Activated CD8-positive, alpha-beta memory T cell treated with anti-CD3 and anti-CD28 coated beads, Interleukin-2, amount 50 U/mL, for 4 hours (primary cell): ENCODE data around the gene RFK.
A peak's percentile ranks its signal among the peaks of the same experiment; 100 is the strongest.
"Not testable (repeated sequence)": the region's sequence is repeated elsewhere in the genome, so short reads cannot be mapped to it uniquely, and the experiment has no call there.

ENCODE experiments used
- DNase-seq: peaks from one replicate; pipeline ENCODE4 v3.0.0-alpha.2; 2020

The RFK gene

GRCh38 chr9:76394195-76394959, at the start of gene RFK:
Gene RFK (minus strand): TSS chr9:76394426. CDS start chr9:76394171, 255 bp downstream.
- peak; percentile 95 for DNase-seq

GRCh38 chr9:76443887-76444286, 49.7 kb upstream of the RFK start:
- no peak for DNase-seq

- no peak for DNase-seq
These were observed 47.5 kb upstream of the RFK start for GRCh38 chr9:76441551-76442322.

GRCh38 chr9:76438841-76439588, 44.8 kb upstream of the RFK start:
- DNase-seq, result no peak

- DNase-seq, result not testable (repeated sequence)
These were observed 42.9 kb upstream of the RFK start for GRCh38 chr9:76437017-76437699.

DNA sequence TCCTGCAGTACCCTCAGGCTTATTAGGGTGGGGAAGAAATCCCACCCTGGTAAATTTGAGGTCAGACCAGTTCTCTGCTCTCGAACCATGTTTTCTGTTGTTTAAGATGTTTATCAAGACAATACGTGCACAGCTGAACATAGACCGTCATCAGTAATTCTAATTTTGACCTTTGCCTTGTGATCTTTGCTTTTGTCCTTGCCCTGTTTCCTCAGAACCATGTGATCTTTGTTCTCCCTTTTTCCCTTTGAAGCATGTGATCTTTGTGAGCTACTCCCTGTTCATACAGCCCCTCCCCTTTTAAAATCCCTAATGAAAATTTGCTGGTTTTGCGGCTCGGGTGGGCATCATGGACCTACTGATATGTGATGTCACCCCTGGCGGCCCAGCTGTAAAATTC, 40.7 kb upstream of the RFK start:
- DNase-seq, result not testable (repeated sequence)

GRCh38 chr9:76433836-76434235, 39.6 kb upstream of the RFK start:
- DNase-seq, result no peak

- DNase-seq, result no peak
These were observed 39.2 kb upstream of the RFK start for GRCh38 chr9:76433406-76433805.

DNA sequence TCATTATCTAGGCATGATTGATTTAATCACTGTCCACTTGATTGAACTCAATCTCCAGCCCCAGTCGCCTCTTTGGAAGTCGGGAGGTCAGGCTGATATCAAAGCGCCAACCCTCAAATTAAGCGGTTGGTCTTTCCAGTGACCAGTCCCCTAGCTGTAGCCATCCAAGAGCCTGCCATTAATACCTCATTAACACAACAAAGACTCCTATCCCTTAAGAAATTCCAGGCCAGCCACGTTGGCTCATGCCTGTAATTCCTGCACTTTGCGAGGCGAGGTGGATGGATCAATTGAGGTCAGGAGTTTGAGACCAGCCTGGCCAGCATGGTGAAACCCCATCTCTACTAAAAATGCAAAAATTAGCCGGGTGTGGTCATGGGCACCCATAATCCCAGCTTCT, 37.4 kb upstream of the RFK start:
- DNase-seq, result no peak

DNA sequence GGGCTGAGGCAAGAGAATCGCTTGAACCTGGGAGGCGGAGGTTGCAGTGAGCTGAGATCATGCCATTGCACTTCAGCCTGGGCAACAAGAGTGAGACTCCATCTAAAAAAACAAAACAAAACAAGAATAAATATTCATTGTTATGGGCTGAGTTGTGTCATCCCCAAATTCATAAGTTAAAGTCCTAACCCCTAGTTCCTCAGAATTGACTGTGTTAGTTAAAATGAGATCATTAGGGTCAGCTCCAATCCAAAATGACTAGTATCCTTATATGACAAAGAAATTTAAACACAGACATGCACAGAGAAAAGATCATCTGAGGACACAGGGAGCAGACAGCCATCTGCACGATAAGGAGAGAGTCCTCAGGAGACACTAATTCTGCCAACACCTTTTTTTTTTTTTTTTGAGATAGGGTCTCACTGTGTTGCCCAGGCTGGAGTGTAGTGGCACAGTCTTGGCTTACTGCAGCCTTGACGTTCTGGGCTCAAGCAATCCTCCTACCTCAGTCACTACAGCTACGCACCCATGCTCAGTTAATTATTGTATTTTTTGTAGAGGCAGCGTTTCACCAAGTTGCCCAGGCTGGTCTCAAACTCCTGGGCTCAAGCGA, 32.7 kb upstream of the RFK start:
- DNase-seq, result no peak

- no peak for DNase-seq
These were observed 31.6 kb upstream of the RFK start for GRCh38 chr9:76425677-76426453.

- DNase-seq, result no peak
These were observed 30.3 kb upstream of the RFK start for GRCh38 chr9:76424491-76424890.

DNA sequence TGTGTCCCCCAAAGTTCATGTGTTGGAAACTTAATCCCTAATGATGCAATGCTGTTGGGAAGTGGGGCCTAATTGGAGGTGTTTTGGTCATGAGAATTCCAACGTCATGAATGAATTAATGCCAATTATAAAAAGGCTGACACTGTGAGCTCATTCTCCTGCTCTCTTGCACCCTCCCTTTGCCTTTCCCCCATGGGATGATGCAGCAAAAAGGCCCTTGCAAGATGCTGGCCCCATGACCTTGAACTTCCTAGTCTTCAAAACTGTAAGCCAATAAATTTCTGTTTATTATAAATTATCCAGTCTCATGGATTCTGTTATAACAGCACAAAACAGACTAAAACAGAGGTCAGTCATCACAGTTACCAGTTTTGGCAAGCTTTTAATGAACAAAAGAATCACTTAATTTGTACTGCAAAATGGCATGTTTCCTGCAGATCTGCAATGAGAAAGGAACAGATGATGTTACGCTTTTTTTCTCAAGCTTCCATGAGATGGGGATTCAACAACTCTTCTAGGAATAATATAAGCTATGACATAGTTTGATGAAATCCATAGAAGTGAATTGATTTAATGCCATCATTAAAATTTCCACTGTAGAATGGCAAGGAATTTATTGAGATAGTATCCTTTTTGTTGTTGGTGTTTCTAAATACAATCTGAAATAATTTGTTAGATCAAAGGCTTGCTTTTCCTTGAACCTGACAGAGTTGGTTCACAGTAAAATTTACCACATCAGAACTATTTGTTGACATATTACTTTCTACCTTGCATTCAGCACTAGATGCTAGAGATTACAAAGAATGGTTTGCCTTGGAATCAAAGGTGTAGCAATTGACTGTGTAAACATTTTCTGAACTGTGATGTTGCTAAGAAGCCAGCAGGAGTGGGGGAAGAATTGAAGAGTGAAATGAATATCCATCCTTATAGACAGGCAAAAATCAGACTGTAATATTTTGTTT, 29.3 kb upstream of the RFK start:
- DNase-seq, result no peak

DNA sequence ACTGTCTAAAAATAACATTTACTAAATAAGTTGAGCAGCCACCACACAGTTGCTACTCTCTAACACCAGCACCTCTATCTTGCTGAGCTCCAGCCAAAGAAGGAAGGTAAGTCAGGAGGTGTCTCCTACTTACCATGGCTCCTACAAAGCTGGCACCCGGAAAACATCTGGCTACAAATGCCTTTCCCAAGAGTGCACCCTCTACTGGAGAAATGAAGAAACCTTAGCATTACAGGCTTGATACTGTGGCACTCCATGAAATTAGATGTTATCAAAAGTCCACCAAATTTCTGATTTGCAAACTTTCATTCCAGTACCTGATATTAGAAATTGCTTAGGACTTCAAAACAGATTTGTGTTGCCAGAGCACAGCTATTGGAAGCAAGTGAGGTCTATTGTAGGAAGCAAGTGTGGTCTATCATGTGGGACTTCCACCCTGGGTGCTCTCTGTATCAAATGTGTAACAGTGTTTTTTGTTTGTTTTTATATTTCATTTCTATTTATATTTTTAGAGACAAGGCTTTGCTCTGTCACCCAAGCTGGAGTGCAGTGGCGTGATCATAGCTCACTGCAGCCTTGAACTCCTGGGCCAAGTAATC, 25.7 kb upstream of the RFK start:
- no peak for DNase-seq

GRCh38 chr9:76417394-76417793, 23.2 kb upstream of the RFK start:
- no peak for DNase-seq

DNA sequence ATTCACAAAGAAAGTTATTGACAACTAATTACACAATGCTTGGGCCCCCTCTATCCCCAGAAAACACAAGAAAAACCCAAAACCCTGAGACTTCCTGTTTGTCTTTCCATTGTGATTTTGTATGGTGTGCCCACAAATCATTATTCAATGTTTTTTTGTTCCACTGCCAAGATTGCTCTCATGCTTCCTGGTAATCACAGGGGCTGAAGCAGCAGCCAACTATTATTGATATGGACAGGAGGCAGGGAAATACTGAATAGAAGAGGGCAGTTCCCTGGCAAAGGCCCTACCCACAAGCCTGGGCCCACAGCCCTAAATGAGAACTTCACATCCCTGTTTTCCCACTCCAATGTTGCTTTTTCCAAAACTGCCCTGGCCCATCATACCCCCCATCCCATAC, 21.5 kb upstream of the RFK start:
- no peak for DNase-seq

- no peak for DNase-seq
These were observed 20.9 kb upstream of the RFK start for GRCh38 chr9:76415154-76415553.

DNA sequence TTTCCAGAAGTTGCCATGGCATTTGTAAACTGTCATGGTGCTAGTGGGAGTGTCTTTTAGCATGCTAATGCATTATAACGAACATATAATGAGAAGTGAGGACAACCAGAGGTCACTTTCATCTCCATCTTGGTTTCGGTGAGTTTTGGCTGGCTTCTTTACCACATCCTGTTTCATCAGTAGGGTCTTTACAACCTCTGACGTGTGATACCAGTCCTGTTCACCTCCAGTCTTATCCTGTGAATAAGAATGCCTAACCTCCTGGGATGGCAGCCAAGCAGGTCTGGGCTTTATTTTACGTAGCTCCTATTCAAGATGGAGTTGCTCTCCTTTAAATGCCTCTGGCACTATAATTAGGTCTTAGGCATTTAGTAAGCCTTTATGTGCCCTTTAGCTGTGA, 20.4 kb upstream of the RFK start:
- DNase-seq, result no peak

GRCh38 chr9:76413658-76414057, 19.4 kb upstream of the RFK start:
- DNase-seq, result no peak

- DNase-seq, result no peak
These were observed 18.4 kb upstream of the RFK start for GRCh38 chr9:76412638-76413037.
